Measurements from ENCODE around the gene MOV10L1.

MOV10L1 gene

DNA sequence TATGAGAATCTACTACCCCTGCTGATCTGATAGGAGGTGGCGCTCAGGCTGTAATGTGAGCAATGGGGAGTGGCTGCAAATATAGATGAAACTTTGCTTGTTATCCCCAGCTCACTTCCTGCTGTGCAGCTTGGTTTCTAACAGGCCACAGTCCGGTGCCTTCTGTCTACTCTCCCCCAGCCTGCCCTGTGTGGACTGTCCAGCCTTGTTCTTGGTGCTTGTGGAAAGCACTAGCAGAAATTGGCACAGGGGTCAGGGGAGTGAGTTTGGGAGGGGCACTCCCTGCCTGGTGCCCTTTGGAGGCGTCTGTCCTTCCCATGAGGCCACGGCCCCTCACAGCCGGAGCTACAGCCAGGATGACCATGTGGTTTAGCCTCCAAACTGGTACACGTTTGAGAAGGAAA is 14.3 kb downstream of the MOV10L1 start:
- H3K9ac ChIP-seq (ENCODE audit: low read length), result peak overlapping the region; percentile 18; the same call in 1 of the 2 replicates
- H3K27me3 ChIP-seq (ENCODE audit: insufficient read depth, low read length), result no peaks in the 10 kb centered on the region
- no peak overlapping the region for H3K4me2 ChIP-seq (ENCODE audit: low read length)

DNA sequence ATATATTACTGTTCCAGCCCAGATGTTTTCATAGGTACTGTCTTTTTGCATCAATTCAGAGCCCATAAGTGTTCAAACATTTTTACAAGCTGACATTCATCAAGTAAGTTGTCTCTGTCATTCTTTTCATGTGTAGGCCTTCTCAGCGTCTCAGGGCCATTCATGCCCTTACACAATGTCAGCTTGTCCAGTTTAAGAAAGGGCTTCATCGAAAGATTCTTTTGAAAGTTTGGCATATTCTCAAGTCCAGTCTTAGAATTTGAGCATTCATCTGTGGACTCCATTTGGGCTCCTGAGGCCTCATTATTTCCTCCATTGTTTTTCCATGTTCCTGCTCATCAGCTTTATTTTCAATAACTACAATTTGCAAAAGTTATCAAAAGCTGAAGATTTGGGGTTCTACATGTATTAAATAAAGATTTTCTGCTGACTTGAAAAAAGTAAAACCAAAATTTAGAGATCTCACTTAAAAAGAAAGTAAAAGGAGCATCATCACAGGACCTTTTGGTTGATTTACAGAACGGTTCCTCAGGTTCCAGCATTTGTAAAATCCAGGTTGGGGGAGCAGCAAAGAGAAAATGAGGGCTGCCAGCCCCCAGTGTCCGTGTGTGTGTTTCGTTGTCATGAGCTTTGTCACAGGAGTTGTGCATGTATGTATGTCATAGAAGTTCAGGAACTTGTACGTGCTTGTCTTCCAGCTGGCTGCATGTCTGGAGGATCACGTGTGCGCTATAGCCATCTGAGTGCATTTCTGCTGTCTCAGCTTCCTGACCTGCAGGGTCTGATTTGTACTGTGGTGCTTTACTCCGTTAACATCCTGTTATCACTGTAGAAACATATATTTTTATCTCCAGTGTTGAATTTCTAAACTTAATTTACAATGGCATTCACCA is 15.6 kb downstream of the MOV10L1 start:
- Histone ChIP-seq H3F3A (ENCODE audit: insufficient read depth, low read length) (no peaks in the 10 kb centered on the region), H4K20me1 (ENCODE audit: insufficient read depth, low read length) (no peaks in the 10 kb centered on the region), H3K9me2 (ENCODE audit: low read depth, low read length) (no peaks in the 10 kb centered on the region), H3K9me3 (ENCODE audit: low read length) (no peaks in the 10 kb centered on the region), H3K4me3 (ENCODE audit: low read depth, low read length, poor library complexity, severe bottlenecking) (peak overlapping the region; percentile 35), H3K4me1 (ENCODE audit: insufficient read depth, low read length, severe bottlenecking) (peaks cover 71% of the 10 kb centered on the region), H3K9ac (ENCODE audit: low read length) (peak overlapping the region; percentile 42), H3K36me3 (ENCODE audit: insufficient read depth, low read length) (no peaks in the 10 kb centered on the region), H3K27ac (ENCODE audit: low read depth, low read length, poor library complexity, severe bottlenecking) (peak overlapping the region; percentile 67), H2AFZ (ENCODE audit: low read length) (peak overlapping the region; percentile 30; the same call in 1 of the 2 replicates), H3K4me2 (ENCODE audit: low read length) (peak overlapping the region; percentile 55), H3K27me3 (ENCODE audit: insufficient read depth, low read length) (no peaks in the 10 kb centered on the region), H3K79me2 (ENCODE audit: insufficient read depth, low read length) (no peaks in the 10 kb centered on the region)
- TF ChIP-seq EZH2 (IDR thresholded peaks at IDR 0.05; ENCODE audit: borderline replicate concordance, low read length), result no peak
- TF ChIP-seq, protein P1, sequence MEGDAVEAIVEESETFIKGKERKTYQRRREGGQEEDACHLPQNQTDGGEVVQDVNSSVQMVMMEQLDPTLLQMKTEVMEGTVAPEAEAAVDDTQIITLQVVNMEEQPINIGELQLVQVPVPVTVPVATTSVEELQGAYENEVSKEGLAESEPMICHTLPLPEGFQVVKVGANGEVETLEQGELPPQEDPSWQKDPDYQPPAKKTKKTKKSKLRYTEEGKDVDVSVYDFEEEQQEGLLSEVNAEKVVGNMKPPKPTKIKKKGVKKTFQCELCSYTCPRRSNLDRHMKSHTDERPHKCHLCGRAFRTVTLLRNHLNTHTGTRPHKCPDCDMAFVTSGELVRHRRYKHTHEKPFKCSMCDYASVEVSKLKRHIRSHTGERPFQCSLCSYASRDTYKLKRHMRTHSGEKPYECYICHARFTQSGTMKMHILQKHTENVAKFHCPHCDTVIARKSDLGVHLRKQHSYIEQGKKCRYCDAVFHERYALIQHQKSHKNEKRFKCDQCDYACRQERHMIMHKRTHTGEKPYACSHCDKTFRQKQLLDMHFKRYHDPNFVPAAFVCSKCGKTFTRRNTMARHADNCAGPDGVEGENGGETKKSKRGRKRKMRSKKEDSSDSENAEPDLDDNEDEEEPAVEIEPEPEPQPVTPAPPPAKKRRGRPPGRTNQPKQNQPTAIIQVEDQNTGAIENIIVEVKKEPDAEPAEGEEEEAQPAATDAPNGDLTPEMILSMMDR (IDR thresholded peaks at IDR 0.05; ENCODE audit: low read length), result no peak

More for the DNA sequence above, 14.3 kb downstream of the MOV10L1 start:
- H3K9me2 ChIP-seq (ENCODE audit: low read depth, low read length), result no peaks in the 10 kb centered on the region
- H3F3A ChIP-seq (ENCODE audit: insufficient read depth, low read length), result no peaks in the 10 kb centered on the region
- no peaks in the 10 kb centered on the region for H3K79me2 ChIP-seq (ENCODE audit: insufficient read depth, low read length)
- H4K20me1 ChIP-seq (ENCODE audit: insufficient read depth, low read length), result no peaks in the 10 kb centered on the region
- TF ChIP-seq, protein P1 (IDR thresholded peaks at IDR 0.05; ENCODE audit: low read length), result no peak
- no peak for TF ChIP-seq EZH2 (IDR thresholded peaks at IDR 0.05; ENCODE audit: borderline replicate concordance, low read length)
- H3K27ac ChIP-seq (ENCODE audit: low read depth, low read length, poor library complexity, severe bottlenecking), result peak overlapping the region; percentile 67
- no peak overlapping the region for H2AFZ ChIP-seq (ENCODE audit: low read length)
- H3K4me1 ChIP-seq (ENCODE audit: insufficient read depth, low read length, severe bottlenecking), result peaks cover 69% of the 10 kb centered on the region
- no peaks in the 10 kb centered on the region for H3K36me3 ChIP-seq (ENCODE audit: insufficient read depth, low read length)
- no peaks in the 10 kb centered on the region for H3K9me3 ChIP-seq (ENCODE audit: low read length)
- H3K4me3 ChIP-seq (ENCODE audit: low read depth, low read length, poor library complexity, severe bottlenecking), result no peak overlapping the region

DNA sequence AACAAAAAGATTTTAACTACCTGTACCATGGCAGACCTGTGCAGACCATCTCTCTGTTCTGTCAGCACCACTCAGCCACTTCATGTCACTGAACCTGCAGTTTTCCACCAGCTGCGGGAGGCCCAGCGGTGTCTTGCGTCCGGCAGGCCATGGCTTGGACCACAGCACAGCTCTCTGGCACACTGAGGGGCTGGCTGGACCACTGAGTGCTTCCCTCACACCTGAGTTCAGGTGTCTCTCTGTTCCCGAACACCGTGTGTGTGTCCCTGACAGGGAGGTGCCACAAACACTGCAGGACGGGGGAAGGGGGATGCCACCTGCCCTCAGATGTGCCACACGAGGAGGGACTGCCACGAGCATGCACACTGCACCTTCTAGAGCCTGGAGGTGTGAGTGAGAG is 17.7 kb downstream of the MOV10L1 start:
- no peaks in the 10 kb centered on the region for H3K9me3 ChIP-seq (ENCODE audit: low read length)
- no peaks in the 10 kb centered on the region for H4K20me1 ChIP-seq (ENCODE audit: insufficient read depth, low read length)
- no peaks in the 10 kb centered on the region for H3K27me3 ChIP-seq (ENCODE audit: insufficient read depth, low read length)
- no peak overlapping the region for H3K4me3 ChIP-seq (ENCODE audit: low read depth, low read length, poor library complexity, severe bottlenecking)
- peaks cover 76% of the 10 kb centered on the region for H3K4me1 ChIP-seq (ENCODE audit: insufficient read depth, low read length, severe bottlenecking)
- H3K4me2 ChIP-seq (ENCODE audit: low read length), result no peak overlapping the region
- H2AFZ ChIP-seq (ENCODE audit: low read length), result no peak overlapping the region
- TF ChIP-seq EZH2 (IDR thresholded peaks at IDR 0.05; ENCODE audit: borderline replicate concordance, low read length), result no peak
- TF ChIP-seq, protein P1 (IDR thresholded peaks at IDR 0.05; ENCODE audit: low read length), result no peak
- no peak overlapping the region for H3K9ac ChIP-seq (ENCODE audit: low read length)
- H3K9me2 ChIP-seq (ENCODE audit: low read depth, low read length), result no peaks in the 10 kb centered on the region
- H3F3A ChIP-seq (ENCODE audit: insufficient read depth, low read length), result no peaks in the 10 kb centered on the region
- peak overlapping the region; percentile 51 for H3K27ac ChIP-seq (ENCODE audit: low read depth, low read length, poor library complexity, severe bottlenecking)
- no peaks in the 10 kb centered on the region for H3K36me3 ChIP-seq (ENCODE audit: insufficient read depth, low read length)
- H3K79me2 ChIP-seq (ENCODE audit: insufficient read depth, low read length), result no peaks in the 10 kb centered on the region
